HG02973 (cell line): Measurements from ENCODE around the gene TNNI3.
"Not testable (repeated sequence)": the region's sequence is repeated elsewhere in the genome, so short reads cannot be mapped to it uniquely, and the experiment has no call there.

Experiments used
- ATAC-seq: cut with Tn5 transposase; IDR thresholded peaks from one replicate; pipeline ENCODE4 v1.9.1; 2021; ENCODE audit warnings: moderate library complexity; ENCODE audit not compliant: unreplicated experiment

TNNI3 gene

GRCh38 chr19:55114566-55115145 lies 42.9 kb downstream of the TNNI3 start:
- ATAC-seq = no peak

- ATAC-seq = no peak
Measured at GRCh38 chr19:55113570-55114039, 43.9 kb downstream of the TNNI3 start.

- no peak for ATAC-seq
Measured at GRCh38 chr19:55112777-55113569, 44.6 kb downstream of the TNNI3 start.

- ATAC-seq = no peak
Measured at GRCh38 chr19:55112246-55112776, 45.2 kb downstream of the TNNI3 start.

GRCh38 chr19:55111238-55111831 lies 46.2 kb downstream of the TNNI3 start:
- no peak for ATAC-seq

GRCh38 chr19:55109527-55110291 lies 47.8 kb downstream of the TNNI3 start:
- ATAC-seq = no peak

GRCh38 chr19:55107252-55107651 lies 50.3 kb downstream of the TNNI3 start:
- not testable (repeated sequence) for ATAC-seq

GRCh38 chr19:55106591-55106990 lies 50.9 kb downstream of the TNNI3 start:
- no peak for ATAC-seq

GRCh38 chr19:55105237-55105636 lies 52.3 kb downstream of the TNNI3 start:
- no peak for ATAC-seq

- ATAC-seq = no peak
Measured at GRCh38 chr19:55103190-55103589, 54.3 kb downstream of the TNNI3 start.
